ENCODE measurements around the gene GASK1B.

The GASK1B gene

DNA sequence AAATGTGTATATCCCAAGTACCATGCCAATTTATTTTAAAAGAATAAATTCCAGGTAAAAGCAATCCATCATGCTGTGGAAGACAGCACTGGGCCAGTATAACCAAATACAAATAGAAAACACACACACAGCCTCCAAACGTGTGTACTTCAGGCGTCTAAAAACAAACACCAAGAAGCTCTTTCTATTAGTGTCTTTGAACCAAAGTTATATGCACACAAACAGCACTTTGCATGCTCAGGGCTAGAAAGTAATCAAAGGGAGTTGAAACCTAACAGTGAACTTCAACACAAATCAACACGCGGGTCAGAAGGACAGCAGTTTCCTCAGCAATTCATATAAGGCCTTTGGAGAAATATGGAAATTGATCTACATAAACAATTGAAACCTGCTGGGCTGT, 15.4 kb downstream of the GASK1B start:
- DNase-seq (ENCODE audit: low read depth in 1 of 2, low spot score in 1 of 2): no peak
- H3K27me3 ChIP-seq (ENCODE audit: insufficient read depth, poor library complexity, severe bottlenecking): no peaks in the 10 kb centered on the region
- H3K4me3 ChIP-seq (replicated peaks; ENCODE audit: insufficient read depth, low read length): no peak overlapping the region
- no peak overlapping the region for H3K27ac ChIP-seq (replicated peaks)
- TF ChIP-seq REST (IDR thresholded peaks at IDR 0.05; ENCODE audit: insufficient replicate concordance, low read depth) (no peak), GABPA (IDR thresholded peaks at IDR 0.05; ENCODE audit: low read depth) (no peak), POLR2AphosphoS5 (IDR thresholded peaks at IDR 0.05; ENCODE audit: low read depth) (no peak)
- TF ChIP-seq, protein P1, sequence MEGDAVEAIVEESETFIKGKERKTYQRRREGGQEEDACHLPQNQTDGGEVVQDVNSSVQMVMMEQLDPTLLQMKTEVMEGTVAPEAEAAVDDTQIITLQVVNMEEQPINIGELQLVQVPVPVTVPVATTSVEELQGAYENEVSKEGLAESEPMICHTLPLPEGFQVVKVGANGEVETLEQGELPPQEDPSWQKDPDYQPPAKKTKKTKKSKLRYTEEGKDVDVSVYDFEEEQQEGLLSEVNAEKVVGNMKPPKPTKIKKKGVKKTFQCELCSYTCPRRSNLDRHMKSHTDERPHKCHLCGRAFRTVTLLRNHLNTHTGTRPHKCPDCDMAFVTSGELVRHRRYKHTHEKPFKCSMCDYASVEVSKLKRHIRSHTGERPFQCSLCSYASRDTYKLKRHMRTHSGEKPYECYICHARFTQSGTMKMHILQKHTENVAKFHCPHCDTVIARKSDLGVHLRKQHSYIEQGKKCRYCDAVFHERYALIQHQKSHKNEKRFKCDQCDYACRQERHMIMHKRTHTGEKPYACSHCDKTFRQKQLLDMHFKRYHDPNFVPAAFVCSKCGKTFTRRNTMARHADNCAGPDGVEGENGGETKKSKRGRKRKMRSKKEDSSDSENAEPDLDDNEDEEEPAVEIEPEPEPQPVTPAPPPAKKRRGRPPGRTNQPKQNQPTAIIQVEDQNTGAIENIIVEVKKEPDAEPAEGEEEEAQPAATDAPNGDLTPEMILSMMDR (IDR thresholded peaks at IDR 0.05; ENCODE audit: insufficient read depth, low read length): no peak

- Histone ChIP-seq H3K4me3 (replicated peaks; ENCODE audit: insufficient read depth, low read length) (no peak overlapping the region), H3K27ac (replicated peaks) (no peak overlapping the region), H3K27me3 (ENCODE audit: insufficient read depth, poor library complexity, severe bottlenecking) (no peaks in the 10 kb centered on the region)
- DNase-seq (ENCODE audit: low read depth in 1 of 2, low spot score in 1 of 2): no peak
- TF ChIP-seq GABPA (IDR thresholded peaks at IDR 0.05; ENCODE audit: low read depth) (no peak), SPI1 (IDR thresholded peaks at IDR 0.05; ENCODE audit: borderline replicate concordance, low read depth) (no peak), REST (IDR thresholded peaks at IDR 0.05; ENCODE audit: insufficient replicate concordance, low read depth) (no peak)
- TF ChIP-seq, protein P1 (IDR thresholded peaks at IDR 0.05; ENCODE audit: insufficient read depth, low read length): no peak
Measured at GRCh38 chr4:158155656-158156356, 17.0 kb downstream of the GASK1B start.

DNA sequence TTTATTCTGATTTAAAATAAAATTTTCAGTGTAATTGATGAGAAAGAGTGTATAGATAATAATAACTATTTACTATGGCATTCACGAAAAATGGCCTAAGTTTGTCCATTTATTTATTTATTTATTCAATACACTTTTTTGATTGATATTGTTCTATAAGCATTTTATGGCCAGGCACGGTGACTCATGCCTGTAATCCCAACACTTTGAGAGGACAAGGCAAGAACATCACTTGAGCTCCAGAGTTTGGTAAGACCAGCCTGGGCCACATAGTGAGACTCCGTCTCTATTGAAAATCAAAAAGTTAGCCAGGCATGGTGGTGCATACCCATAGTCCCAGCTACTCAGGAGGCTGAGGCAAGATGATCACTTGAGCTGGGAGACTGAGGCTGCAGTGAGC, 25.7 kb downstream of the GASK1B start:
- Histone ChIP-seq H3K27me3 (ENCODE audit: insufficient read depth, poor library complexity, severe bottlenecking) (no peaks in the 10 kb centered on the region), H3K27ac (replicated peaks) (no peak overlapping the region), H3K4me3 (replicated peaks; ENCODE audit: insufficient read depth, low read length) (no peak overlapping the region)
- TF ChIP-seq REST (IDR thresholded peaks at IDR 0.05; ENCODE audit: insufficient replicate concordance, low read depth): no peak
- TF ChIP-seq POLR2AphosphoS5 (IDR thresholded peaks at IDR 0.05; ENCODE audit: low read depth): no peak
- no peak for TF ChIP-seq GABPA (IDR thresholded peaks at IDR 0.05; ENCODE audit: low read depth)
- no peak for DNase-seq (ENCODE audit: low read depth in 1 of 2, low spot score in 1 of 2)
